Liver (tissue), 3 donors: ENCODE measurements around the gene ARHGAP1.

Experiments
- ATF3 ChIP-seq: IDR thresholded peaks from 2 replicates; pipeline ENCODE4 v1.6.1; 2016; ENCODE audit warnings: antibody characterized with exemption
- CTCF ChIP-seq: fragments of 150-350 bp; IDR thresholded peaks from 2 replicates; pipeline ENCODE4 v1.5.1; 2017; ENCODE audit warnings: improper control_type of control experiment, low read depth, low read length; ENCODE audit not compliant: missing input control
- EGR1 ChIP-seq, 2 donors: IDR thresholded peaks; 2 replicates each; pipeline ENCODE4 v1.6.1; 2016 to 2018; ENCODE audit warnings: antibody characterized with exemption in 2 of 2, low read depth in 2 of 2
- FOXA1 ChIP-seq: IDR thresholded peaks from 2 replicates; pipeline ENCODE4 v1.6.1; 2016; ENCODE audit warnings: antibody characterized with exemption
- MAX ChIP-seq: IDR thresholded peaks from 2 replicates; pipeline ENCODE4 v1.6.1; 2016; ENCODE audit warnings: antibody characterized with exemption
- REST ChIP-seq: IDR thresholded peaks from 2 replicates; pipeline ENCODE4 v1.6.1; 2016; ENCODE audit warnings: antibody characterized with exemption, mild to moderate bottlenecking
- TAF1 ChIP-seq: conservative IDR thresholded peaks from 2 replicates; pipeline ENCODE4 v1.6.1; 2016; ENCODE audit warnings: antibody characterized with exemption, mild to moderate bottlenecking
- YY1 ChIP-seq: IDR thresholded peaks from 2 replicates; pipeline ENCODE4 v1.6.1; 2016; ENCODE audit warnings: antibody characterized with exemption, mild to moderate bottlenecking
- donor health status: healthy.
- donor health status: healthy.

- TF ChIP-seq REST: no peak
- TF ChIP-seq CTCF: no peak
- no peak for TF ChIP-seq FOXA1
- TF ChIP-seq MAX: no peak
- no peak for TF ChIP-seq ATF3
- no peak for TF ChIP-seq TAF1
- TF ChIP-seq YY1: no peak
- no peak for TF ChIP-seq EGR1 (IDR thresholded peaks at IDR 0.05; ENCODE audit: low read depth in 2 of 2)
Observed at GRCh38 chr11:46643531-46643930, 56.9 kb downstream of the ARHGAP1 start.
